Fibroblast of lung (primary cell): ENCODE results near the gene CHN2. TPM values are rescaled to one million over a fixed set of nuclear protein-coding genes. Genes with fewer than 3 reads are reported as not detected.

Experiments used
- DNase-seq, 2 donors: peaks; one replicate each; pipeline versions ENCODE4 v3.0.0 to v3.0.0-alpha.2; 2010; ENCODE audit warnings: low read depth in 2 of 2
- H2AFZ ChIP-seq: 2 replicates; pipeline ENCODE4 v1.5.1; 2012; ENCODE audit warnings: low read length, control low read depth, inconsistent platforms
- H3K27ac ChIP-seq: 2 replicates; pipeline ENCODE4 v1.5.1; 2011; ENCODE audit warnings: low read length, control low read depth; ENCODE audit not compliant: insufficient read depth
- H3K27me3 ChIP-seq: 2 replicates; pipeline ENCODE4 v1.5.1; 2011; ENCODE audit warnings: mild to moderate bottlenecking, low read length; ENCODE audit not compliant: control insufficient read depth, insufficient read depth
- H3K36me3 ChIP-seq: 2 replicates; pipeline ENCODE4 v1.5.1; 2011; ENCODE audit warnings: low read length; ENCODE audit not compliant: control insufficient read depth, insufficient read depth
- H3K4me1 ChIP-seq: 2 replicates; pipeline ENCODE4 v1.5.1; 2011; ENCODE audit warnings: low read length; ENCODE audit not compliant: control insufficient read depth, insufficient read depth; ENCODE audit errors: extremely low read depth
- H3K4me2 ChIP-seq: 2 replicates; pipeline ENCODE4 v1.5.1; 2011; ENCODE audit warnings: low read length, control low read depth; ENCODE audit not compliant: insufficient read depth; ENCODE audit errors: extremely low read depth
- H3K4me3 ChIP-seq, 4 experiments: fragments of 200-600 bp in 1 of 4; sonication (generic) in 1 of 4; replicated peaks in 1 of 4; 2 replicates each; pipeline ENCODE4 v1.5.1; 2011 to 2016; ENCODE audit warnings: low read length in 4 of 4, low read depth in 3 of 4, mild to moderate bottlenecking in 3 of 4, control low read depth in 2 of 4, inconsistent platforms in 1 of 4, mixed read lengths in 1 of 4; ENCODE audit not compliant: insufficient read depth in 1 of 4; ENCODE audit errors: control extremely low read depth in 1 of 4
- H3K79me2 ChIP-seq: 2 replicates; pipeline ENCODE4 v1.5.1; 2012; ENCODE audit warnings: mild to moderate bottlenecking, low read length, inconsistent platforms; ENCODE audit not compliant: control insufficient read depth, insufficient read depth
- H3K9ac ChIP-seq: 2 replicates; pipeline ENCODE4 v1.5.1; 2011; ENCODE audit warnings: mild to moderate bottlenecking, low read length, control low read depth; ENCODE audit not compliant: insufficient read depth
- H3K9me3 ChIP-seq: 2 replicates; pipeline ENCODE4 v1.5.1; 2012; ENCODE audit warnings: low read depth, low read length; ENCODE audit not compliant: control insufficient read depth, insufficient read depth
- H4K20me1 ChIP-seq: 2 replicates; pipeline ENCODE4 v1.5.1; 2011; ENCODE audit warnings: low read length; ENCODE audit not compliant: control insufficient read depth, insufficient read depth; ENCODE audit errors: extremely low read depth
- EZH2 ChIP-seq: IDR thresholded peaks from 2 replicates; pipeline ENCODE4 v1.5.1; 2012; ENCODE audit warnings: low read length, control low read depth, mild to moderate bottlenecking; ENCODE audit errors: missing control alignments
- polyA plus RNA-seq, 2 donors: library from polyadenylated mRNA; depleted of rRNA in 1 of 2; stranded (reverse) in 1 of 2; unstranded in 1 of 2; fragments of >200 nt; gene quantifications; 2 replicates each; pipeline ENCODE4 v1.2.1, GENCODE V29; 2011 to 2012; ENCODE audit warnings: missing spikeins in 1 of 2
- total RNA-seq: library from RNA; depleted of rRNA; stranded (reverse); fragments of >200 nt; gene quantifications from 2 replicates; pipeline ENCODE4 v1.2.1, GENCODE V29; 2014
- TF ChIP-seq, protein P1 (sequence below), 2 donors: IDR thresholded peaks in 1 of 2; conservative IDR thresholded peaks in 1 of 2; 1 replicate in 1 of 2; 2 replicates in 1 of 2; pipeline ENCODE4 v1.5.1; 2011 to 2012; ENCODE audit warnings: low read length in 2 of 2, control low read depth in 1 of 2, inconsistent platforms in 1 of 2, low read depth in 1 of 2, mild to moderate bottlenecking in 1 of 2

CHN2 gene
- total and polyA plus RNA-seq, 2 donors (not counting 1 experiment from before 2014, with no cell fraction given), result 0.33 to 0.53 TPM

DNA sequence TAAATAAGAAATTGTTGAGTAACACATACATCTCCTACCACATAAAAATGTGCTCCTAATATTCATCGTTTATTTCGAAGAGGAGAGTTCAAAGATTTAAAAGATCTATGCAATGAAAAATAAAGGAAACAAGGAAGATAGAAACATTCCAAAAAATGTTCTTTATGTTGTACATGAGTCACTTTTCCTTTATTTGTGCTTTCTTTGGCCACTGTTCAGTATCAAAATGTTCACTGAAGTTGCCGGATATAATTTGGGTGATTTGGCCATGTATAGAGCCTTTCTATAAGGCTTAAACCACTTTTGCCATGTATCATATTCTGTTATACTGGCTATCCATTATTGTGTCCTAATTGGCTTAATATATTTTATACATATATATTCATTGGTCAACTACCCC, 306.1 kb downstream of the CHN2 start:
- Histone ChIP-seq H3K4me2 (no peak overlapping the region), H3K9ac (no peak overlapping the region), H4K20me1 (no peaks in the 10 kb centered on the region), H3K4me3 (no peak overlapping the region), H3K4me1 (no peaks in the 10 kb centered on the region), H3K36me3 (no peaks in the 10 kb centered on the region), H3K79me2 (no peaks in the 10 kb centered on the region), H3K27ac (no peak overlapping the region), H3K9me3 (no peaks in the 10 kb centered on the region), H2AFZ (no peak overlapping the region), H3K27me3 (no peaks in the 10 kb centered on the region)
- no peak for TF ChIP-seq EZH2
- DNase-seq, result no peak

DNA sequence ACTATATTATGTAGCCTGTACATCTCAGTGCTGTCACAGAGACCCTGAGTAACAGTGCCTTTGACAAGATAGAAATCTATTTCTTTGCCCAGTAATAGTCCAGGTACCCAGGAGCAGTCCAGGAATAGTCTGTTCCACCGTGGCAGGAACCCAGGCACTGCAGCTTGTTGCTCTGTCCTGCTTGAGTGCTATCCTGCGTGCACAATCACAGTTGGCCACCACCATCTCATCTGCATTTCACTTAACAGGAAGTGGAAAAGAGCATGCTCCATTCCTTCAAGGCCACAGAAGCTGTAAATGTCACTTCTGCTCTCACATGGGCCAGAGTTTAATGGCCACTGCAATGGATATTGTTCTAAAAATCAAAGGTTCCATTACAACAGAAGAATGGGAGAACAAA, 307.6 kb downstream of the CHN2 start:
- no peaks in the 10 kb centered on the region for H3K36me3 ChIP-seq

DNA sequence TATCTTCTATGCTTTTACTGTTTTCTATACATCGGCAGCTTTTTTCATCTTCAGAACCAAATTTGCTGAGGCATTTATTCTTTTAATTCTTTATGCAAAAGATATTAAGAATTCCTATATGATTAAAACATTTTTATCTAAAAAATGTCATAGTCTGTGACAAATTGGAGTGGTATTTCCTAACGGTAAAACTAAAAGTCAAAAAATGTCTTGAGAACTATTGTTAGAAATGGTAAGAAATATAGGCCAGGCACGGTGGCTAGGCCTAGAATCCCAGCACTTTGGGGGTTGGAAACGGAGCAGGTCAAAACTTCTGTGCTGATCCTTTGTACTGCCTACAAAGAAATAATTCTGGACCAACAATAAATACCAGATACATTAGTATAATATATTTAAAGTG, 311.4 kb downstream of the CHN2 start:
- Histone ChIP-seq H3K36me3 (no peaks in the 10 kb centered on the region), H3K4me1 (no peaks in the 10 kb centered on the region), H3K9ac (no peak overlapping the region), H3K27ac (no peak overlapping the region), H3K27me3 (no peaks in the 10 kb centered on the region), H4K20me1 (no peaks in the 10 kb centered on the region), H2AFZ (no peak overlapping the region), H3K4me3 (no peak overlapping the region), H3K4me2 (no peak overlapping the region), H3K79me2 (no peaks in the 10 kb centered on the region), H3K9me3 (no peaks in the 10 kb centered on the region)
- no peak for DNase-seq
- no peak for TF ChIP-seq EZH2
- TF ChIP-seq, protein P1, sequence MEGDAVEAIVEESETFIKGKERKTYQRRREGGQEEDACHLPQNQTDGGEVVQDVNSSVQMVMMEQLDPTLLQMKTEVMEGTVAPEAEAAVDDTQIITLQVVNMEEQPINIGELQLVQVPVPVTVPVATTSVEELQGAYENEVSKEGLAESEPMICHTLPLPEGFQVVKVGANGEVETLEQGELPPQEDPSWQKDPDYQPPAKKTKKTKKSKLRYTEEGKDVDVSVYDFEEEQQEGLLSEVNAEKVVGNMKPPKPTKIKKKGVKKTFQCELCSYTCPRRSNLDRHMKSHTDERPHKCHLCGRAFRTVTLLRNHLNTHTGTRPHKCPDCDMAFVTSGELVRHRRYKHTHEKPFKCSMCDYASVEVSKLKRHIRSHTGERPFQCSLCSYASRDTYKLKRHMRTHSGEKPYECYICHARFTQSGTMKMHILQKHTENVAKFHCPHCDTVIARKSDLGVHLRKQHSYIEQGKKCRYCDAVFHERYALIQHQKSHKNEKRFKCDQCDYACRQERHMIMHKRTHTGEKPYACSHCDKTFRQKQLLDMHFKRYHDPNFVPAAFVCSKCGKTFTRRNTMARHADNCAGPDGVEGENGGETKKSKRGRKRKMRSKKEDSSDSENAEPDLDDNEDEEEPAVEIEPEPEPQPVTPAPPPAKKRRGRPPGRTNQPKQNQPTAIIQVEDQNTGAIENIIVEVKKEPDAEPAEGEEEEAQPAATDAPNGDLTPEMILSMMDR (conservative IDR thresholded peaks at IDR 0.05 in 1 of 2, IDR thresholded peaks at IDR 0.05 in 1 of 2; ENCODE audit: low read depth in 1 of 2, low read length in 2 of 2), result no peak

More for the DNA sequence above, 307.6 kb downstream of the CHN2 start:
- Histone ChIP-seq H3K4me3 (no peak overlapping the region), H3K79me2 (no peaks in the 10 kb centered on the region), H3K27me3 (no peaks in the 10 kb centered on the region), H3K27ac (no peak overlapping the region), H2AFZ (no peak overlapping the region), H4K20me1 (no peaks in the 10 kb centered on the region), H3K4me2 (no peak overlapping the region), H3K9ac (no peak overlapping the region), H3K9me3 (no peaks in the 10 kb centered on the region), H3K4me1 (no peaks in the 10 kb centered on the region)
- no peak for DNase-seq
- TF ChIP-seq EZH2, result no peak
- TF ChIP-seq, protein P1 (conservative IDR thresholded peaks at IDR 0.05 in 1 of 2, IDR thresholded peaks at IDR 0.05 in 1 of 2; ENCODE audit: low read depth in 1 of 2, low read length in 2 of 2), result no peak
